COR-L47 (cell line): ENCODE measurements around the gene DHRS7C.

Experiments used
- DNase-seq: peaks from one replicate; lab custom pipeline; 2025; lab: John Stamatoyannopoulos, UW

Gene DHRS7C

DNA sequence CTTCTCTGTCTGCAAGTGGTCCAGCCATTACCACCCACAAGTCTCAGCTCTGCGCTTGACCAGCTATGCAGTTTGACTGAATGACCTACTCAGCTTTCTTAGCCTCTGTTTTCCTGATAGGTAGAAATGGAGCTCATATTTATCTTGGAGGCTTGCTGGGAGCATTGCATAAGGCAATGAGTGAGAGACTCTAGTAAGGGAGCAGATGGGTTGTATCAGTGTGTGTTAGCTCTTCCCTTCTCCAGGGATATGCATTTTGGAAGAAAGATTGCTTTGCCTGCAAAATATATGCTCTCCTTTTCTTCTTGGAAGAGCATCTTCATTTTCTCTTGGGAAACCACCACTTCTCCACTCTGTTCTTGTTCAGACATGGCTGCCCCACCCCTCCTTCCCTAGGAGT lies 26.1 kb downstream of the DHRS7C start:
- no peak for DNase-seq

GRCh38 chr17:9763643-9764042 lies 27.7 kb downstream of the DHRS7C start:
- DNase-seq: no peak

DNA sequence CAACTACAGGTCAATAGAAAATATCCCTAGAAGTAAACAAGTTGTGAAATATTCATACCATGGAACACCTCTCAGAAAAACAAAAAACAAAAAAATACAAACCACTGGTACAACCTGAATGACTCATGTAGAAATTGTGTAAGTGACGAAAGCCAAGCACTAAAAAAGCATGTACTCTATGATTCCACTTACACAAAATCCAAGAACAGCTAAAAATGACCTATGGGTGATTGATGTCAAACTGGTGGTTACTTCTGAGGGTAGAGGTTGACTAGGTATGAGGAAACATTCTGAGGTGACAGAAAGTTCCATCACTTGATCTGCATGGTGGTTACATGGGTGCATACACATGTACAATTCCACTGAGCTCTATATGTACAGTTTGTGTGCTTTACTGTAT lies 31.1 kb downstream of the DHRS7C start:
- DNase-seq: no peak

- no peak for DNase-seq
Observed at GRCh38 chr17:9755083-9755482, 36.3 kb downstream of the DHRS7C start.

- no peak for DNase-seq
Observed at GRCh38 chr17:9750524-9750923, 40.9 kb downstream of the DHRS7C start.

DNA sequence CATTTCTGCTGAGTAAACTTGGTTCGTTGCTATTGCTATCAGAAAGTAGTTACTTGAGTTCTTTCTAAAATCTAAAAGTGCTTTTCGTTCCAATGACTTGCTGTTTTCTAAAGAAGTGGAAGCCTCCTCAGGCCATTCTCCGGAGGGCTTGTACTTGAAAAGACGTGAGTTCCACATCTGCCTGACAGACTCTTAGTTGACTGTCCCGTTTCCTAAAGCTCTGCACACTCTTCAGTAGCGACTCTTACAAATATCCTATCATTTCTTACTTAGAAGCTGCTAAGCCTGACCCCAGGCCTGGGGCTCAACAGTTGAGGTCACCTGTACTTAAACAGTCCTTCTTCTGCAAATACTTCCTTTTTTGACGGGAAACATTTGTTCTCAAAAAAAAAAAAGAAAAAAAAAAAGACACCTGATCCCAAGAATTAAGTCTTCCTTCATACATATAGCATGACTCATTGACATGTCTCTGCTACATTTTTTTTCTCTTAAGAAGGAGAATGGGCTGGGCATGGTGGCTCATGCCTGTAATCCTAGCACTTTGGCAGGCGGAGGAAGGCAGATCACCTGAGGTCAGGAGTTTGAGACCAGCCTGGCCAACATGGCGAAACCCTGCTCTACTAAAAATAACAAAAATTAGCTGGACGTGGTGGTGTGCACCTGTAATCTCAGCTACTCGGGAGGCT lies 61.5 kb downstream of the DHRS7C start:
- DNase-seq: no peak

DNA sequence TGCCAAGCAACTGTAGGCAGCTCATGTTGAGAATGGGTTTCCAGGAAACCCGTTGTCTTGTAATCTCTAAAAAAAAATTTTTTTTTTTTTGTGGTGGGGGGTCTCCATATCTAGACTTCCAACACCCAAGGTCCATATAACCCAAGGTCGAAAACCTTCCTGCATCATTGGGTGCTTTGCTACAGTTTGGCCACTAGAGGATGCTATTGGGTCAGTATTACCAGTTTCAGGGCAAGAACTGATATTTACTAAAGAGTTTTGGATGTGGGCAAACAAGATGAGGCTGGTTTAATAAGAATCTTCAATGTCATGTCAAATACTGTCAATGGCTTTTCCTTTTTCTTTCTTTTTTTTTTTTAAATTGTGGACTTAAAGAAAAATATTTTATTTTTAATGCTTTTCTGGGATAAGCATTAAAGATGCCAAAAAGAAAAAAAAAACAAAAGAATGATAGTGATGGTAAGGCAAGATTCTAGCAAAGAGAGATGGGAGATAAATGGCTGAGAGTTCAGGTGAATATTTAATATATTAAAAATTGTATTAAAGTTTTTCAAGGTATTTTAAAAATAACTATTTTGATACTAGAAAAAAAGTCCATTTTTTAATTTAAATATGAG lies 62.2 kb downstream of the DHRS7C start:
- DNase-seq: no peak

DNA sequence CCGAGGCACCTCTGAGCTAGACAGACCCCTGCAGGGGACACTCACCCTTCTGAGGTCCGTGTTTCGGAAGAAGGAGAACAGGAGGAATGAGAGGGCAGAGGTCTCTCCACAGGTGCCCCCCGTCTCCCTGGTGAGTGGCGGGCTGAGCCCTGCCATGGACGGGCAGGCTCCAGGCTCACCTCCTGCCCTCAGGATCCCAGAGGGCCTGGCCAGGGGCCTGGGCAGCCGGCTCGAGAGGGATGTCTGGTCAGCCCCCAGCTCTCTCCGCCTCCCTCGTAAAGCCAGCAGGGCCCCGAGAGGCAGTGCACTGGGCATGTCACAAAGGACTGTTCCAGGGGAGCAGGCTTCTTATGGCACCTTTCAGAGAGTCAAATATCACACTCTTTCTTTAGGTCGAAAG lies 62.8 kb downstream of the DHRS7C start:
- DNase-seq: no peak

DNA sequence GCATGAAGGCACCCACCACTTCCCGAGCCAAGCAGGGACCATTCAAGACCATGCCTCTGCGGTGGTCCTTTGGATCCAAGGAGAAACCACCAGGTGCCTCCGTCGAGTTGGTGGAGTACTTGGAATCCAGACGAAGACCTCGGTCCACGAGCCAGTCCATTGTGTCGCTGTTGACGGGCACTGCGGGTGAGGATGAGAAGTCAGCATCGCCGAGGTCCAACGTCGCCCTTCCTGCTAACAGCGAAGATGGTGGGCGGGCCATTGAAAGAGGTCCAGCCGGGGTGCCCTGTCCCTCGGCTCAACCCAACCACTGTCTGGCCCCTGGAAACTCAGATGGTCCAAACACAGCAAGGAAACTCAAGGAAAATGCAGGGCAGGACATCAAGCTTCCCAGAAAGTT lies 63.4 kb downstream of the DHRS7C start:
- no peak for DNase-seq

- DNase-seq: no peak
Observed at GRCh38 chr17:9726291-9726690, 65.1 kb downstream of the DHRS7C start.

GRCh38 chr17:9725575-9725974 lies 65.8 kb downstream of the DHRS7C start:
- no peak for DNase-seq
